SK-N-MC (cell line): Measurements from ENCODE around the gene UBR3.
"Not testable (repeated sequence)": the region's sequence is repeated elsewhere in the genome, so short reads cannot be mapped to it uniquely, and the experiment has no call there.

Source experiments
- DNase-seq: peaks from one replicate; pipeline ENCODE4 v3.0.0-alpha.2; 2011; ENCODE audit warnings: low read depth, low spot score
- H3K27ac ChIP-seq: fragments of 200-600 bp; sonication (generic); 2 replicates; pipeline ENCODE4 v1.5.1; 2016; ENCODE audit warnings: mixed run types
- H3K36me3 ChIP-seq: fragments of 200-600 bp; sonication (generic); 2 replicates; pipeline ENCODE4 v1.6.1; 2017; ENCODE audit warnings: antibody characterized with exemption, low read length, mixed read lengths; ENCODE audit not compliant: insufficient read depth
- H3K4me3 ChIP-seq: fragments of 200-600 bp; sonication (generic); 2 replicates; pipeline ENCODE4 v1.5.1; 2016
- H3K9ac ChIP-seq: fragments of 200-600 bp; sonication (generic); 2 replicates; pipeline ENCODE4 v1.8.0; 2017; ENCODE audit warnings: mixed run types, mixed read lengths; ENCODE audit not compliant: insufficient read length
- H3K9me3 ChIP-seq: fragments of 200-600 bp; sonication (generic); 2 replicates; pipeline ENCODE4 v1.6.1; 2017; ENCODE audit warnings: low read depth, mild to moderate bottlenecking, antibody characterized with exemption, low read length, moderate library complexity, mixed read lengths
- EZH2 ChIP-seq: fragments of 200-600 bp; sonication (generic); IDR thresholded peaks from one replicate; pipeline ENCODE4 v1.6.1; 2017; ENCODE audit warnings: antibody characterized with exemption
- FOXP2 ChIP-seq: optimal IDR thresholded peaks from 2 replicates; pipeline ENCODE3; 2011; ENCODE audit warnings: mild to moderate bottlenecking, moderate library complexity; ENCODE audit not compliant: insufficient read depth; ENCODE audit errors: extremely low read length, control extremely low read depth
- POLR2AphosphoS5 ChIP-seq: IDR thresholded peaks from 2 replicates; pipeline ENCODE4 v1.6.1; 2012; ENCODE audit warnings: mild to moderate bottlenecking, low read depth, low read length, borderline replicate concordance

Gene UBR3

GRCh38 chr2:169797601-169798000, 29.7 kb upstream of the UBR3 start:
- TF ChIP-seq FOXP2 (no peak), EZH2 (no peak), POLR2AphosphoS5 (no peak)
- peaks cover 21% of the 10 kb centered on the region for H3K36me3 ChIP-seq
- no peak for DNase-seq
- H3K9ac ChIP-seq = no peak overlapping the region
- no peak overlapping the region for H3K27ac ChIP-seq
- H3K4me3 ChIP-seq = no peak overlapping the region
- no peaks in the 10 kb centered on the region for H3K9me3 ChIP-seq

GRCh38 chr2:169798397-169798717, 28.9 kb upstream of the UBR3 start:
- Histone ChIP-seq H3K9me3 (no peaks in the 10 kb centered on the region), H3K36me3 (peaks cover 28% of the 10 kb centered on the region), H3K9ac (peak overlapping the region; percentile 38), H3K27ac (no peak overlapping the region), H3K4me3 (peak overlapping the region; percentile 93)
- TF ChIP-seq POLR2AphosphoS5 (no peak), FOXP2 (no peak), EZH2 (no peak)
- no peak for DNase-seq

- DNase-seq = peak; percentile 40
- Histone ChIP-seq H3K4me3 (peak within 1 kb of the TSS; percentile 93), H3K36me3 (peaks cover 34% of the 10 kb centered on the region), H3K27ac (peak within 1 kb of the TSS; percentile 58; the same call in 1 of the 2 replicates), H3K9me3 (no peaks in the 10 kb centered on the region), H3K9ac (peak within 1 kb of the TSS; percentile 92)
- TF ChIP-seq EZH2 (no peak), POLR2AphosphoS5 (peak; percentile 99)
Measured at GRCh38 chr2:169798718-169799592, 28.3 kb upstream of the UBR3 start, which contains the start of gene SSB. SSB (plus strand) TSS chr2:169798871; CDS start chr2:169800961, 2,090 bp downstream.

- TF ChIP-seq EZH2 = no peak
- TF ChIP-seq FOXP2 = no peak
- no peak for TF ChIP-seq POLR2AphosphoS5
- no peaks in the 10 kb centered on the region for H3K9me3 ChIP-seq
- no peak for DNase-seq
- H3K36me3 ChIP-seq = peaks cover 69% of the 10 kb centered on the region
- no peak overlapping the region for H3K4me3 ChIP-seq
- no peak overlapping the region for H3K27ac ChIP-seq
- H3K9ac ChIP-seq = no peak overlapping the region
Measured at GRCh38 chr2:169803480-169803879, 23.8 kb upstream of the UBR3 start.

- peak overlapping the region; percentile 49 for H3K27ac ChIP-seq
- H3K4me3 ChIP-seq = no peak overlapping the region
- H3K36me3 ChIP-seq = peaks cover 86% of the 10 kb centered on the region
- H3K9ac ChIP-seq = no peak overlapping the region
- TF ChIP-seq EZH2 = no peak
- no peak for TF ChIP-seq POLR2AphosphoS5
- TF ChIP-seq FOXP2 = no peak
- DNase-seq = no peak
- no peaks in the 10 kb centered on the region for H3K9me3 ChIP-seq
Measured at GRCh38 chr2:169806586-169806985, 20.7 kb upstream of the UBR3 start.

GRCh38 chr2:169808221-169808620, 19.0 kb upstream of the UBR3 start:
- no peaks in the 10 kb centered on the region for H3K9me3 ChIP-seq
- TF ChIP-seq POLR2AphosphoS5 (no peak), EZH2 (no peak), FOXP2 (no peak)
- H3K4me3 ChIP-seq = no peak overlapping the region
- no peak overlapping the region for H3K27ac ChIP-seq
- peaks cover 85% of the 10 kb centered on the region for H3K36me3 ChIP-seq
- no peak overlapping the region for H3K9ac ChIP-seq
- no peak for DNase-seq

- Histone ChIP-seq H3K27ac (no peak overlapping the region), H3K9ac (no peak overlapping the region), H3K36me3 (peaks cover 85% of the 10 kb centered on the region), H3K9me3 (no peaks in the 10 kb centered on the region), H3K4me3 (no peak overlapping the region)
- TF ChIP-seq POLR2AphosphoS5 = no peak
- TF ChIP-seq FOXP2 = no peak
- no peak for TF ChIP-seq EZH2
- no peak for DNase-seq
Measured at GRCh38 chr2:169815849-169816248, 11.4 kb upstream of the UBR3 start.

GRCh38 chr2:169816961-169817360, 10.3 kb upstream of the UBR3 start:
- H3K27ac ChIP-seq, H3K9ac ChIP-seq, DNase-seq, H3K9me3 ChIP-seq, H3K4me3 ChIP-seq: not testable (repeated sequence)
- H3K36me3 ChIP-seq = peaks cover 85% of the 10 kb centered on the region

- not testable (repeated sequence) for DNase-seq, H3K4me3 ChIP-seq, H3K9me3 ChIP-seq, H3K27ac ChIP-seq, H3K9ac ChIP-seq
- H3K36me3 ChIP-seq = peaks cover 83% of the 10 kb centered on the region
Measured at GRCh38 chr2:169817369-169817768, 9.9 kb upstream of the UBR3 start.
